SU-DHL-6 (cell line): Measurements from ENCODE around the gene FOXK1.
"Not testable (repeated sequence)": the region's sequence is repeated elsewhere in the genome, so short reads cannot be mapped to it uniquely, and the experiment has no call there.

Experiments
- H2AFZ ChIP-seq: fragments of 200-600 bp; sonication (generic); 2 replicates; pipeline ENCODE4 v1.6.1; 2014; ENCODE audit warnings: low read depth, mild to moderate bottlenecking, moderate library complexity, mixed read lengths, antibody characterized with exemption, low read length; ENCODE audit not compliant: severe bottlenecking
- H3F3A ChIP-seq: fragments of 200-600 bp; shearing (Covaris generic); 2 replicates; pipeline ENCODE4 v1.6.0; 2016; ENCODE audit warnings: antibody characterized with exemption, mild to moderate bottlenecking; ENCODE audit not compliant: insufficient read depth
- H3K27ac ChIP-seq: fragments of 200-600 bp; sonication (generic); 2 replicates; pipeline ENCODE4 v1.5.1; 2016; ENCODE audit warnings: low read depth, mild to moderate bottlenecking, low read length, moderate library complexity, mixed read lengths
- H3K27me3 ChIP-seq: fragments of 200-600 bp; sonication (generic), shearing (Covaris generic); 2 replicates; pipeline ENCODE4 v1.6.0; 2014; ENCODE audit warnings: mild to moderate bottlenecking, low read length
- H3K36me3 ChIP-seq: fragments of 200-600 bp; sonication (generic); 2 replicates; pipeline ENCODE4 v1.6.1; 2014; ENCODE audit warnings: mild to moderate bottlenecking, low read length, mixed read lengths
- H3K4me2 ChIP-seq: fragments of 300-600, 200-600 bp; shearing (Covaris generic), sonication (generic); 2 replicates; pipeline ENCODE4 v1.6.0; 2014; ENCODE audit warnings: low read length, low read depth, mild to moderate bottlenecking; ENCODE audit not compliant: poor library complexity, severe bottlenecking
- H3K4me3 ChIP-seq: fragments of 200-600 bp; sonication (generic); 2 replicates; pipeline ENCODE4 v1.5.1; 2014; ENCODE audit warnings: antibody characterized with exemption, low read length, mild to moderate bottlenecking, mixed read lengths; ENCODE audit not compliant: insufficient read depth, poor library complexity, severe bottlenecking
- H3K79me2 ChIP-seq: fragments of 200-600 bp; sonication (generic); 2 replicates; pipeline ENCODE4 v1.6.1; 2014; ENCODE audit warnings: mild to moderate bottlenecking, low read length, moderate library complexity; ENCODE audit not compliant: insufficient read depth
- H3K9ac ChIP-seq: fragments of 200-600 bp; sonication (generic); 2 replicates; pipeline ENCODE4 v1.7.0; 2014; ENCODE audit warnings: mild to moderate bottlenecking, low read length
- H3K9me2 ChIP-seq: fragments of 200-600 bp; sonication (generic); replicated peaks from 2 replicates; pipeline ENCODE4 v1.6.1; 2014; ENCODE audit warnings: low read length; ENCODE audit not compliant: insufficient read depth
- H3K9me3 ChIP-seq: fragments of 200-600 bp; sonication (generic); 2 replicates; pipeline ENCODE4 v1.6.1; 2014; ENCODE audit warnings: low read length, mixed read lengths; ENCODE audit not compliant: insufficient read depth
- H4K20me1 ChIP-seq: fragments of 200-600 bp; sonication (generic); 2 replicates; pipeline ENCODE4 v1.6.1; 2014; ENCODE audit warnings: low read depth, mild to moderate bottlenecking, antibody characterized with exemption, low read length, moderate library complexity, mixed read lengths
- EZH2phosphoT487 ChIP-seq: fragments of 200-600 bp; sonication (generic), shearing (Covaris generic); conservative IDR thresholded peaks from 2 replicates; pipeline ENCODE4 v1.6.1; 2018; ENCODE audit warnings: mild to moderate bottlenecking, antibody characterized with exemption, low read length, moderate library complexity, mixed read lengths
- TF ChIP-seq, protein P1 (sequence below): fragments of 200-600 bp; sonication (generic); IDR thresholded peaks from one replicate; pipeline ENCODE4 v1.5.1; 2017; ENCODE audit warnings: antibody characterized with exemption, mild to moderate bottlenecking, low read length, moderate library complexity; ENCODE audit not compliant: insufficient read depth, poor library complexity, severe bottlenecking

FOXK1 gene

DNA sequence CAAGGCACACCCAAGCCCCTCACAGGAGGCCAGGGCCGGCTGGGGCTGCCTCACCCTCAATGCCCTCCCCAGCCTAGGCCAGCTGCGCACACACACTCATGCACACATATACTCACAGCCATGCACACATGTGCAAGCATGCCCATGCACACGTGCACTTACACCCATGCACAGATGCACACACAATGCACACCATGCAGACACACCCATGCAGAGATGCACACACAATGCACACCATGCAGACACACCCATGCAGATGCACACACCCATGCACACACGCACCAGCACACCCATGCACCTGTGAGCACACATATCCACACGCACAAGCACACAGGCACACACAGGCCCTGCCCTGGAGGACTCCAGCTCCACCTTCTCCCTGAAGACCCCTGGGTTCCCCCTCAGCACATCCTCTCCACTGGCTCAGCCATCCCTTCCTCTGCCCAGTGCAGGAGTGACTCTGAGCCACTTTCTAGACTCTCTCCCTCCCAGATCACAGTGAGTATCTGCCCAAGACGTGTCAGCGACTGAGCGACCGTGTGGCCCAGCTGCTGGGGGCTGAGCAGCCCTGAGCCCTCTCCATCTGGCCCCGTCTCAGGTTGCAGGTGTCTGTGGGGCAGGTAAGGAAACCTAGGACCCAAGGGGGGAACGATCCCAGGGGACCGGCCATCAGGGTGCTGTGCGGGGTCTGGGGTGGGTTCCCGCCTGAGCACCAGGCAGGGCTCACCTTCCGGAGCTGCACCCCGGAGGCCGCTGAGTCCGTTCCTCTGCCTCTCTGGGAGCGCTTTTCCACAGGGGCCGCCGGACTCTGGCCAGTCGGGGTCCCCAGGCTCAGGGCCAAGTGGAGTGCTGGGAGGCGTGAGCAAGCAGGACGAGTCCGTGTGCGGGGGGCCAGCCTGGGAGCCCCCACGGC is 119.1 kb downstream of the FOXK1 start:
- no peaks in the 10 kb centered on the region for H3K79me2 ChIP-seq
- H3K9me3 ChIP-seq: no peaks in the 10 kb centered on the region
- no peak overlapping the region for H3K27ac ChIP-seq
- no peaks in the 10 kb centered on the region for H3K27me3 ChIP-seq
- no peaks in the 10 kb centered on the region for H3K36me3 ChIP-seq
- no peak overlapping the region for H3K4me3 ChIP-seq
- no peak overlapping the region for H3K4me2 ChIP-seq
- no peaks in the 10 kb centered on the region for H4K20me1 ChIP-seq
- no peaks in the 10 kb centered on the region for H3K9me2 ChIP-seq
- H3F3A ChIP-seq: no peaks in the 10 kb centered on the region
- no peak overlapping the region for H2AFZ ChIP-seq
- TF ChIP-seq, protein P1, sequence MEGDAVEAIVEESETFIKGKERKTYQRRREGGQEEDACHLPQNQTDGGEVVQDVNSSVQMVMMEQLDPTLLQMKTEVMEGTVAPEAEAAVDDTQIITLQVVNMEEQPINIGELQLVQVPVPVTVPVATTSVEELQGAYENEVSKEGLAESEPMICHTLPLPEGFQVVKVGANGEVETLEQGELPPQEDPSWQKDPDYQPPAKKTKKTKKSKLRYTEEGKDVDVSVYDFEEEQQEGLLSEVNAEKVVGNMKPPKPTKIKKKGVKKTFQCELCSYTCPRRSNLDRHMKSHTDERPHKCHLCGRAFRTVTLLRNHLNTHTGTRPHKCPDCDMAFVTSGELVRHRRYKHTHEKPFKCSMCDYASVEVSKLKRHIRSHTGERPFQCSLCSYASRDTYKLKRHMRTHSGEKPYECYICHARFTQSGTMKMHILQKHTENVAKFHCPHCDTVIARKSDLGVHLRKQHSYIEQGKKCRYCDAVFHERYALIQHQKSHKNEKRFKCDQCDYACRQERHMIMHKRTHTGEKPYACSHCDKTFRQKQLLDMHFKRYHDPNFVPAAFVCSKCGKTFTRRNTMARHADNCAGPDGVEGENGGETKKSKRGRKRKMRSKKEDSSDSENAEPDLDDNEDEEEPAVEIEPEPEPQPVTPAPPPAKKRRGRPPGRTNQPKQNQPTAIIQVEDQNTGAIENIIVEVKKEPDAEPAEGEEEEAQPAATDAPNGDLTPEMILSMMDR: no peak
- no peak for TF ChIP-seq EZH2phosphoT487
- no peak overlapping the region for H3K9ac ChIP-seq

DNA sequence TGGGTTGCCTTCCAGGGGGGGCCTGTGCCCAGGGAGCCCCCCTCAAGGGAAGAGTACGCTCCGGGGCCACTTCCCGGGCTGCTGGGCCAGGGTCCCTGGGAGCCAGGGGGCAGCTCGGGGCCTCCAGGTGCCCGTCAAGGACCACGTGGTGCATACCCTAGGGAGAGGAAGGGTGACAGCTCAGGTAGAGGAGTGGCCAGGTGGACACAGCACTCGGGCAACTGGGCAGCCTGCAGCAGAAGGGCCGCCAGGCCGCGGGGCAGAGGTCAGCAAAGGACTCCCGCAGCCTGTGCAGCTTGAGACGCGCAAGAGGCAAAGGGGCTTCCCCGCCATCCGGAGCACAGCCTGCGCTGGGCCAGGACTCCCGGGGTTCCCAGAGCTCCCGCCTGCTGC is 119.7 kb downstream of the FOXK1 start:
- H3K9me3 ChIP-seq: no peaks in the 10 kb centered on the region
- TF ChIP-seq EZH2phosphoT487: no peak
- TF ChIP-seq, protein P1: no peak
- no peak overlapping the region for H3K9ac ChIP-seq

DNA sequence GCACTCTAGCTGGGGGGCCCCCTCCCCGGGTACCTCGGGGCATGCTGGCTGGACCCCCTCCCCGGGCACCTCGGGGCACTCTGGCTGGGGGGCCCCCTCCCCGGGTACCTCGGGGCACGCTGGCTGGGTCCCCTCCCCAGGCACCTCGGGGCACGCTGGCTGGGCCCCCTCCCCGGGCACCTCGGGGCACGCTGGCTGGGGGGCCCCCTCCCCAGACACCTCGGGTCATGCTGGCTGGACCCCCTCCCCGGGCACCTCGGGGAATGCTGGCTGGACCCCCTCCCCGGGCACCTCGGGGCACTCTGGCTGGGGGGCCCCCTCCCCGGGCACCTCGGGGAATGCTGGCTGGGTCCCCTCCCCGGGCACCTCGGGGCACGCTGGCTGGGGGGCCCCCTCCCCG is 120.5 kb downstream of the FOXK1 start:
- H3K9ac ChIP-seq, H3K9me3 ChIP-seq, H3K4me3 ChIP-seq, H3K27ac ChIP-seq, H3K36me3 ChIP-seq, H3F3A ChIP-seq, H3K79me2 ChIP-seq, H3K27me3 ChIP-seq, H3K4me2 ChIP-seq, H3K9me2 ChIP-seq, H4K20me1 ChIP-seq, H2AFZ ChIP-seq: not testable (repeated sequence)

More for the DNA sequence above, 119.7 kb downstream of the FOXK1 start:
- Histone ChIP-seq H3K79me2 (no peaks in the 10 kb centered on the region), H2AFZ (no peak overlapping the region), H3K9me2 (no peaks in the 10 kb centered on the region), H3K4me2 (no peak overlapping the region), H3K27ac (no peak overlapping the region), H3F3A (no peaks in the 10 kb centered on the region), H3K4me3 (no peak overlapping the region), H3K27me3 (no peaks in the 10 kb centered on the region), H3K36me3 (no peaks in the 10 kb centered on the region), H4K20me1 (no peaks in the 10 kb centered on the region)

DNA sequence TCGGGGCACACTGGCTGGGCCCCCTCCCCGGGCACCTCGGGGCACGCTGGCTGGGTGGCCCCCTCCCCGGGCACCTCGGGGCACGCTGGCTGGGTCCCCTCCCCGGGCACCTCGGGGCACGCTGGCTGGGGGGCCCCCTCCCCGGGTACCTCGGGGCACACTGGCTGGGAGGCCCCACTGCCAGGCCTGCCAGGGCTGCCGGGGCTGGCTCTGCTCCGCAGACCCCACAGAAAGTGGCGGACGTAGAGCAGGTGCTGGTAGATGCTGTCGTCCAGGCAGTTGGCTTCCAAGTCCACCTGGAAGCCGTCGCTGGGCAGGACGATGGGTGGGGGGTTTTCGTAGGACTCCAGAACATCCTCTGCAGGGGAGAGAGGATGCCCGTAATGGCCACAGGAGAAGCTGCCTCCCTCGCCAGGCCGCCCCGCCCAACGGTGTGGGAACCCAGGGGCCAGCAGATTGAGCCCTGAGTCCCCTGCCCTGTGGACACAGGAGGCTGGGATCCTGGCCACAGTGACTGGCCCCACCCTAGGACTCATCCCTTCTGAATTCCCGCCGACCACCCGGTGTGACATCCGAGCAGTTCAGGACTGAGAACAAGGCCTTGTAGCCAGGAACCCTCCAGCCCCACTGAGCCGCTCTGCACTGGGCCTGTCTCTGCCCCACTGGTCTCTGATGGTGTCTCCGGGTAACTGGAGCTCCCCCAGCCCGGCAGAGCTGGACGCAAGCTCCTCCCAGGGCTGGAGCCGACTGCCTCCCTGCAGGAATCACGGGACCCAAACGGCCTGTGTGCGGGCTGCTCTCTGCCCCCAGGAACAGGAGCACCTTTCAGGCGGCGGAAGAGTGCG is 121.5 kb downstream of the FOXK1 start:
- Histone ChIP-seq H2AFZ (no peak overlapping the region), H3K4me3 (no peak overlapping the region), H3K9me2 (no peaks in the 10 kb centered on the region), H3K9me3 (no peaks in the 10 kb centered on the region), H4K20me1 (no peaks in the 10 kb centered on the region), H3K4me2 (no peak overlapping the region), H3K27me3 (no peaks in the 10 kb centered on the region), H3K9ac (no peak overlapping the region), H3K27ac (no peak overlapping the region), H3K79me2 (no peaks in the 10 kb centered on the region), H3F3A (no peaks in the 10 kb centered on the region), H3K36me3 (no peaks in the 10 kb centered on the region)
- no peak for TF ChIP-seq EZH2phosphoT487
- TF ChIP-seq, protein P1: no peak
